ENCODE measurements around the gene ZNF532. TPM values are rescaled to one million over a fixed set of nuclear protein-coding genes. Genes with fewer than 3 reads are reported as not detected.

Gene ZNF532
- total RNA-seq, 1 donor from 2014 or later, result 41.3 TPM

- TF ChIP-seq CTCF (IDR thresholded peaks at IDR 0.05; ENCODE audit: insufficient read depth, low read length, severe bottlenecking), result no peak
- Histone ChIP-seq H3K4me3 (ENCODE audit: low read depth, low read length) (no peak overlapping the region), H3K27me3 (ENCODE audit: control insufficient read depth, insufficient read depth, low read length) (no peaks in the 10 kb centered on the region), H3K36me3 (ENCODE audit: control insufficient read depth, insufficient read depth, low read length) (peaks cover 8% of the 10 kb centered on the region)
- DNase-seq (ENCODE audit: low read depth), result no peak
- no peak for FAIRE-seq
Measured at GRCh38 chr18:58937887-58938267, 73.2 kb downstream of the ZNF532 start.

- Histone ChIP-seq H3K4me3 (ENCODE audit: low read depth, low read length) (no peak overlapping the region), H3K36me3 (ENCODE audit: control insufficient read depth, insufficient read depth, low read length) (peaks cover 7% of the 10 kb centered on the region), H3K27me3 (ENCODE audit: control insufficient read depth, insufficient read depth, low read length) (no peaks in the 10 kb centered on the region)
- DNase-seq (ENCODE audit: low read depth) (no peak), FAIRE-seq (no peak)
- no peak for TF ChIP-seq CTCF (IDR thresholded peaks at IDR 0.05; ENCODE audit: insufficient read depth, low read length, severe bottlenecking)
Measured at GRCh38 chr18:58941426-58942099, 76.9 kb downstream of the ZNF532 start.

- no peak for TF ChIP-seq CTCF (IDR thresholded peaks at IDR 0.05; ENCODE audit: insufficient read depth, low read length, severe bottlenecking)
- DNase-seq (ENCODE audit: low read depth), result no peak
- Histone ChIP-seq H3K4me3 (ENCODE audit: low read depth, low read length) (no peak overlapping the region), H3K27me3 (ENCODE audit: control insufficient read depth, insufficient read depth, low read length) (no peaks in the 10 kb centered on the region), H3K36me3 (ENCODE audit: control insufficient read depth, insufficient read depth, low read length) (peaks cover 10% of the 10 kb centered on the region)
- no peak for FAIRE-seq
Measured at GRCh38 chr18:58943896-58944295, 79.2 kb downstream of the ZNF532 start.

- no peak for TF ChIP-seq CTCF (IDR thresholded peaks at IDR 0.05; ENCODE audit: insufficient read depth, low read length, severe bottlenecking)
- FAIRE-seq (no peak), DNase-seq (ENCODE audit: low read depth) (no peak)
- H3K36me3 ChIP-seq (ENCODE audit: control insufficient read depth, insufficient read depth, low read length), result peaks cover 10% of the 10 kb centered on the region
- H3K27me3 ChIP-seq (ENCODE audit: control insufficient read depth, insufficient read depth, low read length), result no peaks in the 10 kb centered on the region
- no peak overlapping the region for H3K4me3 ChIP-seq (ENCODE audit: low read depth, low read length)
Measured at GRCh38 chr18:58947136-58947732, 82.6 kb downstream of the ZNF532 start.

GRCh38 chr18:58949031-58949430, 84.4 kb downstream of the ZNF532 start:
- no peak overlapping the region for H3K4me3 ChIP-seq (ENCODE audit: low read depth, low read length)
- TF ChIP-seq CTCF (IDR thresholded peaks at IDR 0.05; ENCODE audit: insufficient read depth, low read length, severe bottlenecking), result no peak
- H3K36me3 ChIP-seq (ENCODE audit: control insufficient read depth, insufficient read depth, low read length), result peaks cover 13% of the 10 kb centered on the region
- H3K27me3 ChIP-seq (ENCODE audit: control insufficient read depth, insufficient read depth, low read length), result no peaks in the 10 kb centered on the region
- FAIRE-seq, result no peak
- no peak for DNase-seq (ENCODE audit: low read depth)

All from bronchial epithelial cell (primary cell).